GM21423 (cell line): ENCODE results near the gene SKOR1.

ENCODE experiments used
- ATAC-seq: cut with Tn5 transposase; IDR thresholded peaks from one replicate; pipeline ENCODE4 v1.9.1; 2021; ENCODE audit warnings: mild to moderate bottlenecking, moderate library complexity; ENCODE audit not compliant: unreplicated experiment

Gene SKOR1

DNA sequence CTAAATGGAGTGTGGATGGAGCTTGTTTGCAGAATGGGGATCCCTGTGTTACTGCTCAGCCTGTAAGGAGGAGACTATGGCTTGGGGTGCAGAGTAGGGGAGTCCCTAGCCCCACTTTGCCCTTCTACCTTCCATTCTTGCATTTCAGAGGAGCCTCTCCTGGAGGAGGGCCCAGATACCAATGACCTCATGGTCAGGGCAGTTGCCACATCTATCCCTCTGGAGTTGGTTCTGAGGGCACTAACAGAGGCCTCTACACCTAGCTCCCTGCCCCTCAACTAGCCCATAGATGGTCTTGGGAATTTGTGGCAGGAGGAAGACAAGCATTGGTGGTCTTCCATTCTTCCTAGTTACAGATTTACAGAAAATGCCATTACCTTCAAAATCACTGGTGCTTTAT lies 6.1 kb downstream of the SKOR1 start:
- ATAC-seq = no peak

- ATAC-seq = no peak
These were observed 6.8 kb downstream of the SKOR1 start for GRCh38 chr15:67832031-67832551.

GRCh38 chr15:67832897-67833709 lies 7.8 kb downstream of the SKOR1 start:
- no peak for ATAC-seq

GRCh38 chr15:67833710-67834511 lies 8.6 kb downstream of the SKOR1 start:
- ATAC-seq = no peak

DNA sequence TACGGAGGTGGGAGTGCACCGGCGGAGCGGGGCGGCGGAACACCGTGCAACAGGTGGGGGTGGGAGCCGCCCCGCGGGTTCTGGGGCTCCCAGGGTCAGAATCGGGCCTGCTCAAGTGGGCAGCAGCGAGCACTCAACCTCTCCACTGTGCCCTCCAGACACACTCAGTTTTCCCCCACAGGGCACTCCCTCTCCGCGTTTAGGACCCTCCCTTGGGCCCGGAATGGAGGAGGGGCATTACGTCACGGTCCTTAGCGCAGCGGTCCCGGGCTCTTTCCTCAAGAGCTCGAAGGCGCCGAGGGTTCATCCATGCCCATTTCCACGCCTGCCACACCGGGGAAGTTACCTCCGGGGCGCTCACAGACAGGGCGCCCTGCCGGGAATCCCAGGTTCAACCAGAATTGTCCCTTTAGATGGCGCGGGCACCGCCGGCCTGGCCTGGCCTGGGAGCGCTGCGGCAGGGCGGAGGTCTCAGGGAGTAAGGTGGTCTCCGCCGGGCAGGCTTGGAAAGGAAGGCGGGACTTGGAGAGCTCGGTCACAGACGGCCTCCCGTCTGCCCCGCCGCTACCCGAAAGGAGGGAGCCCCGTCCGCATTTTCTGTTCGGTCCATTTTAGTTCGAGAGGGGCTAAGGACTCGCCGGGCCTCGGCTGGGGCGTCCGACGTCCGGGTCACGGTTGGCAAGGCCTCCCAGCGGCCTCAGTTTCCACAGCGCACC lies 9.4 kb downstream of the SKOR1 start:
- no peak for ATAC-seq

GRCh38 chr15:67835297-67836133 lies 10.2 kb downstream of the SKOR1 start:
- ATAC-seq = no peak

- no peak for ATAC-seq
These were observed 10.8 kb downstream of the SKOR1 start for GRCh38 chr15:67836134-67836455.

DNA sequence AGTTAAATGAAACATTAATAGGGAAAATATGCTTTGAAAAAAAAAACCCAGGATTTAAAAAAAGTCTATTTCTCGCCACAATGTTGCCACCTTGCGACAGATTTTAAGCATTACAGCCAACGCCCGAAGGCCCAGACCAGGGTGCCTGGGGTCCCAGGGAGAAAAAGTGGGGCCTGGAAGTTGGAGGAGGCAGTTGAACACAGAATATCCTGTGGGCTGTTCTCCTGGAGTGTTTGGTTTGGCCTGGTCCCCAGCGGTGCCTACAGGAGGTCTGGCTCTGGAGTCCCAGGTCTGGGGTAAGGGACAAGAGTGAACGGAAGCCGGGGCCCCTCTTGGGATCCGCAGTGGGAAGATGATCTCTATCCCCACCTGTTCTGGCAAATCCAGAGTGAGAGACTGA lies 11.2 kb downstream of the SKOR1 start:
- no peak for ATAC-seq

- no peak for ATAC-seq
These were observed 11.6 kb downstream of the SKOR1 start for GRCh38 chr15:67836955-67837354.

GRCh38 chr15:67838789-67839332 lies 13.6 kb downstream of the SKOR1 start:
- ATAC-seq = no peak

DNA sequence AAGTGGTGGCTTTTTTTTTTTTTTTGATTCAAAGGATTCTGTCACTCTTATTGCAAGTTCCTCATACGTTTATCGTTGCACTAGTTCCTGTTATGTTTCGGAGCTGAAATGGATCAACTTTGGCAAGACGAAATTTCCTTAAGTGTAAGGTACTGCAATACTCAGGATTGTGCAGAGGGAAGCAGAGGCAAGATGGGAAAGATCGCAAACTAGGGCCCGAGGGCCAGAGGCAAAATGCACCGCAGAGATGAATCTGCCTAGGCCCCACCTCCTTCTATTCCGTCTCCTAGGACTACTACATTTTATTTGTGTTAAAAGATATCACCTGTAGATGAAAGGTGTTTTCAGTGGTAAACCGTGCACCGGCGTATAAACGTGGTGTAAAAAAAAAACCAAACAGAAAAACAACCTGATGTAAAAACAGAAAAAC lies 14.2 kb downstream of the SKOR1 start:
- ATAC-seq = no peak

GRCh38 chr15:67839929-67840748 lies 14.8 kb downstream of the SKOR1 start, which contains the start of gene RNU6-1:
RNU6-1 (minus strand) TSS chr15:67840045.
- peak; percentile 78 for ATAC-seq

DNA sequence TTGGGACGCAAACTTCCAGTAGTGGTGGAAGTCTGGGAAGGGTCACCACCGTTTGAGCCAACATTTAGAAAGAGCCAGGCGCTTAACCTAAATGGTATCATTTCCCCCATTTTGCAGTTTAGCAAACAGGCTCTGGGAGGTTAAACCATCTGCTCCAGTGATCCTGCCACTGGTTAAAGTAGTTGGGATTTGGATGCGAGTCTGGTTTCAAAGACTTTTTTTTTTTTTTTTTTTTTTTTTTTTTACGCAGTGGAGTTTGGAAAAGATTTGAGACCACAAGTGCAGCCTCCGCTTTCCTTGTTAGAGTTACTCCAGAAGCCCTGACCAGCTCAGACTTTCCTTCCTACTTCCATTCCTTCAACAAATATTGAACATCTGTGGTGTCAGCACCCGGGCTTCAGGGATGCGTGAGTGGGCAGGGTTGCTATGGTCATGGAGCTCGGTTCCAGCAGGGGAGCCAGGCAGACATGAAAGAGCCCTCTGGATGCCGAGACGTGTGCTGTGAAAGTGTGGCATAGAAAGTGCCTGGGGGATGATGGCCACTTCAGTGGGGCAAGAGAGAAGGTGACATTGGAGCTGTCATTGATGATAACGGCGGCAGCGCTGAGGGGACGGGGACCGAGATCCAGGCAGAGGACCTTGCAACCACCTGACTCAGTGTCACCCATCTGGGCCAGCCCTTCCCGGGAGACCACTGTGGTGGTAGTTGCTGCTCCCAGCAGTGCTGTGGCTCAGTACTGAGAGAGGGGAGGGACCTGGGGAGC lies 15.6 kb downstream of the SKOR1 start:
- ATAC-seq = no peak

DNA sequence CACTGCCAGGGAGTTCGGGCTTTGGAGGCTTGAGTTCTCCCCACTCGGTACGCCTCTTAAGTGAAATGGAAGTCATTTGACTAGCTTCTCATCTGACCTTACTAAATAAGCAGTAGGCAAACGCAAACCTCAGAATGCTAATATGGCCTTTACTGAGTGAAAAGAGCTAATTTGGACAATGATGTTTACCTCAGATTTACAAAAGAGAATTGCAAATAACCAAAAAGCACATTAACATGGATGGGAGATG lies 16.1 kb downstream of the SKOR1 start:
- no peak for ATAC-seq

GRCh38 chr15:67843092-67843501 lies 17.8 kb downstream of the SKOR1 start:
- no peak for ATAC-seq

- no peak for ATAC-seq
These were observed 18.5 kb downstream of the SKOR1 start for GRCh38 chr15:67843571-67844387.

GRCh38 chr15:67845974-67846373 lies 20.7 kb downstream of the SKOR1 start:
- ATAC-seq = no peak

DNA sequence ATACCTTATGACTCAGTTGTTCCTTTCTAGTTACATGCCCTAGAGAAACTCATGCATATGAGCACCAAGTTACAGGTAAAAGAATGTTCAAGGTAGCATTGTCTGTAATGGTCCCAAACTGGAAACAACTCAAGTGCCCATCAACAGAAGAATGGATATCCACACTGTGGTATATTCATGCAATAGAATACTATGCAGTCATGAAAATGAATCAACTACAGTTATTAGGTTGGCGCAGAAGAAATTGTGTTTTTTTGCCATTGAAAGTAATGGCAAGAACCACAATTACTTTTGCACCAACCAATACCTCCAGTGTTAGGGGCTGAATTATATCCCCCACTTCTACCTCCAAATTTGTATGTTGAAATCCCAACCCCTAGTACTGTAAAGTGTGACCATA lies 24.2 kb downstream of the SKOR1 start:
- ATAC-seq = no peak
